Activated naive CD8-positive, alpha-beta T cell treated with anti-CD3 and anti-CD28 coated beads, Interleukin-2, amount 50 U/mL, for 16 hours (primary cell): ENCODE measurements around the gene CDC26.
"Not testable (repeated sequence)": the region's sequence is repeated elsewhere in the genome, so short reads cannot be mapped to it uniquely, and the experiment has no call there.

Experiments used
- DNase-seq: peaks from one replicate; pipeline ENCODE4 v3.0.0-alpha.2; 2020; ENCODE audit warnings: low read depth, low spot score

CDC26 gene

GRCh38 chr9:113293285-113293878, 18.0 kb upstream of the CDC26 start:
- DNase-seq = no peak

GRCh38 chr9:113290052-113290607, 14.8 kb upstream of the CDC26 start:
- no peak for DNase-seq

GRCh38 chr9:113289091-113289490, 13.7 kb upstream of the CDC26 start:
- no peak for DNase-seq

- DNase-seq = no peak
Observed at GRCh38 chr9:113281356-113281755, 6.0 kb upstream of the CDC26 start.

- no peak for DNase-seq
Observed at GRCh38 chr9:113278840-113279239, 3.5 kb upstream of the CDC26 start.

GRCh38 chr9:113274474-113275156, 757 bp downstream of the CDC26 start:
- DNase-seq = no peak

- no peak for DNase-seq
Observed at GRCh38 chr9:113269871-113270270, 5.5 kb downstream of the CDC26 start.

GRCh38 chr9:113269355-113269754, 6.0 kb downstream of the CDC26 start:
- DNase-seq = no peak

GRCh38 chr9:113267911-113268566, 7.3 kb downstream of the CDC26 start:
- DNase-seq = no peak

- DNase-seq = no peak
Observed at GRCh38 chr9:113266174-113266573, 9.2 kb downstream of the CDC26 start.

GRCh38 chr9:113261917-113262671, 13.3 kb downstream of the CDC26 start:
- no peak for DNase-seq

- no peak for DNase-seq
Observed at GRCh38 chr9:113258282-113258681, 17.1 kb downstream of the CDC26 start.

- no peak for DNase-seq
Observed at GRCh38 chr9:113257863-113258262, 17.5 kb downstream of the CDC26 start.

GRCh38 chr9:113255438-113255837, 19.9 kb downstream of the CDC26 start:
- DNase-seq = no peak

GRCh38 chr9:113254991-113255390, 20.4 kb downstream of the CDC26 start:
- DNase-seq = no peak

GRCh38 chr9:113250807-113251206, 24.6 kb downstream of the CDC26 start:
- no peak for DNase-seq

GRCh38 chr9:113249661-113250060, 25.7 kb downstream of the CDC26 start:
- not testable (repeated sequence) for DNase-seq

GRCh38 chr9:113247640-113248039, 27.7 kb downstream of the CDC26 start:
- DNase-seq = no peak

GRCh38 chr9:113246928-113247327, 28.4 kb downstream of the CDC26 start:
- no peak for DNase-seq

GRCh38 chr9:113245894-113246293, 29.5 kb downstream of the CDC26 start:
- DNase-seq = no peak

- DNase-seq = no peak
Observed at GRCh38 chr9:113244556-113244955, 30.8 kb downstream of the CDC26 start.

GRCh38 chr9:113241161-113241560, 34.2 kb downstream of the CDC26 start:
- DNase-seq = no peak
